Measurements from ENCODE around the gene LRRC43. TPM values are rescaled to one million over a fixed set of nuclear protein-coding genes. Genes with fewer than 3 reads are reported as not detected.

The LRRC43 gene
- total and polyA plus RNA-seq, 2 experiments from 2014 or later = 0.45 TPM; not detected in 1

DNA sequence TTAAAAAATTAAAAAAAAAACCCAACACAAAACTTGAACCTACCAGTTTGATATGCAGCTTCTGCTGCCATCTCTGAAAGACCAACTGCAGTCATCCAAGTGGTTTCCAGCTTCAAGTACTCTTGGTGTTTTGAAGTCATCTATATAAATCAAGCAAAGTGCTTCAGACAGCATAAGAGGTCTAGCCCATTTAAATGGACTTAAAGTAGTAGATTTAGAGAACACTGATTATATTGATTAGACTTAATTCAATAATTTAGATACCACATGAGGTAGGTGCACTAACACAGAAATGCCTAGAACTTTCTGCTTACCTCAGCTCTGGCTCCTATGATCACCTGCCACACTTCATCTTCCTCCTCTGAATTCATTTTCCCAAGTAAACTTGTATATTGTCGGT is 33.5 kb downstream of the LRRC43 start (continued):
- TF ChIP-seq, protein P1, sequence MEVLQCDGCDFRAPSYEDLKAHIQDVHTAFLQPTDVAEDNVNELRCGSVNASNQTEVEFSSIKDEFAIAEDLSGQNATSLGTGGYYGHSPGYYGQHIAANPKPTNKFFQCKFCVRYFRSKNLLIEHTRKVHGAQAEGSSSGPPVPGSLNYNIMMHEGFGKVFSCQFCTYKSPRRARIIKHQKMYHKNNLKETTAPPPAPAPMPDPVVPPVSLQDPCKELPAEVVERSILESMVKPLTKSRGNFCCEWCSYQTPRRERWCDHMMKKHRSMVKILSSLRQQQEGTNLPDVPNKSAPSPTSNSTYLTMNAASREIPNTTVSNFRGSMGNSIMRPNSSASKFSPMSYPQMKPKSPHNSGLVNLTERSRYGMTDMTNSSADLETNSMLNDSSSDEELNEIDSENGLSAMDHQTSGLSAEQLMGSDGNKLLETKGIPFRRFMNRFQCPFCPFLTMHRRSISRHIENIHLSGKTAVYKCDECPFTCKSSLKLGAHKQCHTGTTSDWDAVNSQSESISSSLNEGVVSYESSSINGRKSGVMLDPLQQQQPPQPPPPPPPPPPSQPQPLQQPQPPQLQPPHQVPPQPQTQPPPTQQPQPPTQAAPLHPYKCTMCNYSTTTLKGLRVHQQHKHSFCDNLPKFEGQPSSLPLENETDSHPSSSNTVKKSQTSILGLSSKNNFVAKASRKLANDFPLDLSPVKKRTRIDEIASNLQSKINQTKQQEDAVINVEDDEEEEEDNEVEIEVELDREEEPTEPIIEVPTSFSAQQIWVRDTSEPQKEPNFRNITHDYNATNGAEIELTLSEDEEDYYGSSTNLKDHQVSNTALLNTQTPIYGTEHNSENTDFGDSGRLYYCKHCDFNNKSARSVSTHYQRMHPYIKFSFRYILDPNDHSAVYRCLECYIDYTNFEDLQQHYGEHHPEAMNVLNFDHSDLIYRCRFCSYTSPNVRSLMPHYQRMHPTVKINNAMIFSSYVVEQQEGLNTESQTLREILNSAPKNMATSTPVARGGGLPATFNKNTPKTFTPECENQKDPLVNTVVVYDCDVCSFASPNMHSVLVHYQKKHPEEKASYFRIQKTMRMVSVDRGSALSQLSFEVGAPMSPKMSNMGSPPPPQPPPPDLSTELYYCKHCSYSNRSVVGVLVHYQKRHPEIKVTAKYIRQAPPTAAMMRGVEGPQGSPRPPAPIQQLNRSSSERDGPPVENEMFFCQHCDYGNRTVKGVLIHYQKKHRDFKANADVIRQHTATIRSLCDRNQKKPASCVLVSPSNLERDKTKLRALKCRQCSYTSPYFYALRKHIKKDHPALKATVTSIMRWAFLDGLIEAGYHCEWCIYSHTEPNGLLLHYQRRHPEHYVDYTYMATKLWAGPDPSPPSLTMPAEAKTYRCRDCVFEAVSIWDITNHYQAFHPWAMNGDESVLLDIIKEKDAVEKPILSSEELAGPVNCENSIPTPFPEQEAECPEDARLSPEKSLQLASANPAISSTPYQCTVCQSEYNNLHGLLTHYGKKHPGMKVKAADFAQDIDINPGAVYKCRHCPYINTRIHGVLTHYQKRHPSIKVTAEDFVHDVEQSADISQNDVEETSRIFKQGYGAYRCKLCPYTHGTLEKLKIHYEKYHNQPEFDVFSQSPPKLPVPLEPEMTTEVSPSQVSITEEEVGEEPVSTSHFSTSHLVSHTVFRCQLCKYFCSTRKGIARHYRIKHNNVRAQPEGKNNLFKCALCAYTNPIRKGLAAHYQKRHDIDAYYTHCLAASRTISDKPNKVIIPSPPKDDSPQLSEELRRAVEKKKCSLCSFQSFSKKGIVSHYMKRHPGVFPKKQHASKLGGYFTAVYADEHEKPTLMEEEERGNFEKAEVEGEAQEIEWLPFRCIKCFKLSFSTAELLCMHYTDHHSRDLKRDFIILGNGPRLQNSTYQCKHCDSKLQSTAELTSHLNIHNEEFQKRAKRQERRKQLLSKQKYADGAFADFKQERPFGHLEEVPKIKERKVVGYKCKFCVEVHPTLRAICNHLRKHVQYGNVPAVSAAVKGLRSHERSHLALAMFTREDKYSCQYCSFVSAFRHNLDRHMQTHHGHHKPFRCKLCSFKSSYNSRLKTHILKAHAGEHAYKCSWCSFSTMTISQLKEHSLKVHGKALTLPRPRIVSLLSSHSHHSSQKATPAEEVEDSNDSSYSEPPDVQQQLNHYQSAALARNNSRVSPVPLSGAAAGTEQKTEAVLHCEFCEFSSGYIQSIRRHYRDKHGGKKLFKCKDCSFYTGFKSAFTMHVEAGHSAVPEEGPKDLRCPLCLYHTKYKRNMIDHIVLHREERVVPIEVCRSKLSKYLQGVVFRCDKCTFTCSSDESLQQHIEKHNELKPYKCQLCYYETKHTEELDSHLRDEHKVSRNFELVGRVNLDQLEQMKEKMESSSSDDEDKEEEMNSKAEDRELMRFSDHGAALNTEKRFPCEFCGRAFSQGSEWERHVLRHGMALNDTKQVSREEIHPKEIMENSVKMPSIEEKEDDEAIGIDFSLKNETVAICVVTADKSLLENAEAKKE (CRISPR knock-in tag; IDR thresholded peaks at IDR 0.05) = no peak
- TF ChIP-seq NANOG (IDR thresholded peaks at IDR 0.05; ENCODE audit: borderline replicate concordance) (no peak), JUNB (IDR thresholded peaks at IDR 0.05; ENCODE audit: unreplicated experiment) (no peak), CREB1 (CRISPR knock-in tag; IDR thresholded peaks at IDR 0.05; ENCODE audit: low read depth) (no peak), ETS1 (IDR thresholded peaks at IDR 0.05) (no peak), STAT1 (IDR thresholded peaks at IDR 0.05; ENCODE audit: unreplicated experiment) (no peak)

DNA sequence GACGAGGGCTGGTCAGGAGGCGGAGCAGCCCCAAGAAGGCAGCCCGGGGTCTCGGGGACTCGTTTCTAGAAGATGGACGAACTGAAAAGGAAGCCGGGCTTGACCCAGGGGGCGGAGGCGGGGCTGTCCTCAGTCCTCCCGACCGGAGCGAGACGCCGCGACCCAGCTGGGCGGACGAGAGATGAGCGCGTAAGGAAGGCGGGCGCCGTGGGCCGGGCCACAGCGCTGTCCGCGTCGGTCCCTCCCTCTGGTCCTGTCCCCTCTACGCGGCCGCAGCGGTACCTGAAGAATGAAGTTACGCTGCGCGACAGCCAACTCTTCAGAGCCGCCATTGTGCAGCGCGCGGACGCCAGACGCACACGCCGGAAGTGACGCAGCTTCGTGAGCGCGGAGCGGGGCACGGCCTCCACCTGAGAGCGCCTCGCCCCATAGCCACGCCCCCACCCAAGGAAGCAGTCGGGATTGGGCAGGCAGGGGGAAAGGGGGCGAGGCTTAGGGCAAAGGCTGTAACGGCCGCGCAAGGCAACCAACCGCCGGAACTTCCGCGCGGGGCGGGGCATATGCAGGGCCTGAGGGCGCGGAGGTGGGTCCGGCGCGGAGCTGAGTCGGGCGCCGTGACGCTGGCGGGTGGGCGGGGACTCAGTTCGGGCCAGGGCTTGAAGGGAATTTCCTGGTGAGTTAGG is 42.9 kb downstream of the LRRC43 start, which contains the start of gene DIABLO:
DIABLO (minus strand) TSS at position 370 of the 683 bp plus-strand sequence; CDS start at position 332, 38 bp downstream.
- Histone ChIP-seq H3K27ac (ENCODE audit: low read depth) (peak within 1 kb of the TSS; percentile 95), H3F3A (replicated peaks; ENCODE audit: low read depth) (peaks cover 15% of the 10 kb centered on the region), H3K4me2 (peak within 1 kb of the TSS; percentile 91), H4K20me1 (replicated peaks; ENCODE audit: insufficient read depth) (peaks cover 11% of the 10 kb centered on the region; the same call in 1 of the 2 replicates), H3K4me1 (ENCODE audit: insufficient read depth) (peaks cover 17% of the 10 kb centered on the region), H3K4me3 (peak within 1 kb of the TSS; percentile 99), H3K9me2 (ENCODE audit: insufficient read depth) (no peaks in the 10 kb centered on the region), H2AFZ (peak within 1 kb of the TSS; percentile 78), H3K27me3 (ENCODE audit: insufficient read depth) (no peaks in the 10 kb centered on the region), H3K36me3 (ENCODE audit: insufficient read depth) (peaks cover 14% of the 10 kb centered on the region), H3K79me2 (replicated peaks; ENCODE audit: insufficient read depth) (peaks cover 43% of the 10 kb centered on the region)
- peaks cover 8% of the 10 kb centered on the region for H3K27me3 Mint-ChIP-seq (ENCODE audit: insufficient read depth, low read depth, poor library complexity)
- ATAC-seq = peak; percentile 88
- H3K4me1 Mint-ChIP-seq = peaks cover 26% of the 10 kb centered on the region
- peak within 1 kb of the TSS; percentile 92 for H3K27ac Mint-ChIP-seq
- H3K9me3 Mint-ChIP-seq = no peaks in the 10 kb centered on the region
- peaks cover 35% of the 10 kb centered on the region for H3K36me3 Mint-ChIP-seq (ENCODE audit: low read depth)
- peak within 1 kb of the TSS; percentile 92 for H3K4me3 Mint-ChIP-seq
- DNase-seq (ENCODE audit: low spot score) = peak; percentile 99
- TF ChIP-seq NANOG (IDR thresholded peaks at IDR 0.05; ENCODE audit: borderline replicate concordance) = no peak
- TF ChIP-seq JUNB (IDR thresholded peaks at IDR 0.05; ENCODE audit: unreplicated experiment) = no peak
- no peak for TF ChIP-seq REST (IDR thresholded peaks at IDR 0.05; ENCODE audit: unreplicated experiment)
- no peak for TF ChIP-seq EZH2 (IDR thresholded peaks at IDR 0.05; ENCODE audit: low read depth, unreplicated experiment)
- no peak for TF ChIP-seq ZNF331 (CRISPR knock-in tag; IDR thresholded peaks at IDR 0.05; ENCODE audit: low read depth)
- TF ChIP-seq, protein P2, sequence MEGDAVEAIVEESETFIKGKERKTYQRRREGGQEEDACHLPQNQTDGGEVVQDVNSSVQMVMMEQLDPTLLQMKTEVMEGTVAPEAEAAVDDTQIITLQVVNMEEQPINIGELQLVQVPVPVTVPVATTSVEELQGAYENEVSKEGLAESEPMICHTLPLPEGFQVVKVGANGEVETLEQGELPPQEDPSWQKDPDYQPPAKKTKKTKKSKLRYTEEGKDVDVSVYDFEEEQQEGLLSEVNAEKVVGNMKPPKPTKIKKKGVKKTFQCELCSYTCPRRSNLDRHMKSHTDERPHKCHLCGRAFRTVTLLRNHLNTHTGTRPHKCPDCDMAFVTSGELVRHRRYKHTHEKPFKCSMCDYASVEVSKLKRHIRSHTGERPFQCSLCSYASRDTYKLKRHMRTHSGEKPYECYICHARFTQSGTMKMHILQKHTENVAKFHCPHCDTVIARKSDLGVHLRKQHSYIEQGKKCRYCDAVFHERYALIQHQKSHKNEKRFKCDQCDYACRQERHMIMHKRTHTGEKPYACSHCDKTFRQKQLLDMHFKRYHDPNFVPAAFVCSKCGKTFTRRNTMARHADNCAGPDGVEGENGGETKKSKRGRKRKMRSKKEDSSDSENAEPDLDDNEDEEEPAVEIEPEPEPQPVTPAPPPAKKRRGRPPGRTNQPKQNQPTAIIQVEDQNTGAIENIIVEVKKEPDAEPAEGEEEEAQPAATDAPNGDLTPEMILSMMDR (conservative IDR thresholded peaks at IDR 0.05; ENCODE audit: low read depth in 2 of 2) = no peak
- peak; percentile 95 for TF ChIP-seq CREB1 (CRISPR knock-in tag; IDR thresholded peaks at IDR 0.05; ENCODE audit: low read depth)

Data from GM23338 (cell line).